HepG2 (cell line): ENCODE results near the gene C1QTNF5. TPM values are rescaled to one million over a fixed set of nuclear protein-coding genes. Genes with fewer than 3 reads are reported as not detected.
A peak's percentile ranks its signal among the peaks of the same experiment; 100 is the strongest.

Experiments
- ATAC-seq: fragments of 200-7000 bp; cut with Tn5 transposase; 3 replicates; pipeline ENCODE4 v1.9.1; 2020; ENCODE audit warnings: mild to moderate bottlenecking, moderate library complexity
- BruUV-seq: library from RNA; stranded (reverse); fragments of 400-500 nt; replicated peaks from 2 replicates; lab custom pipeline; 2021; lab: Mats Ljungman, UMichigan
- CTCF ChIA-PET: fragments of 300-600 bp; formaldehyde crosslinking; extraction: SDS; loops from one replicate; lab custom pipeline; 2021; ENCODE audit warnings: low total read pairs, inconsistent platforms, low intra/inter-chr PET ratio; lab: Yijun Ruan, JAX
- POLR2A ChIA-PET: fragments of 350-600 bp; sonication (Branson Sonifier 250); formaldehyde crosslinking; loops from one replicate; lab custom pipeline; 2020; ENCODE audit warnings: antibody characterized with exemption, inconsistent platforms; lab: Yijun Ruan, JAX
- DNase-seq: peaks from one replicate; pipeline ENCODE4 v3.0.0-alpha.2; 2015; ENCODE audit warnings: low spot score
- FAIRE-seq: peaks from 3 replicates; lab custom pipeline; 2011; peaks lifted over from hg19 to GRCh38; lab: Jason Lieb, UNC
- H2AFZ ChIP-seq: one replicate; pipeline ENCODE4 v1.6.1; 2011; ENCODE audit warnings: low read length, inconsistent platforms
- H3K27ac ChIP-seq: fragments of 300-600 bp; 3 replicates; pipeline ENCODE4 v1.8.0; 2011; ENCODE audit warnings: mixed run types, mild to moderate bottlenecking, mixed read lengths, low read length, inconsistent platforms; ENCODE audit not compliant: insufficient read depth; ENCODE audit errors: extremely low read length
- H3K27me3 ChIP-seq, 2 experiments: fragments of 200-600 bp in 1 of 2; 2 replicates in 1 of 2; 3 replicates in 1 of 2; pipeline versions ENCODE4 v1.6.0 to v1.8.0; 2011; ENCODE audit warnings: low read length in 2 of 2, mild to moderate bottlenecking in 2 of 2, moderate library complexity in 2 of 2, inconsistent platforms in 1 of 2; ENCODE audit not compliant: insufficient read depth in 2 of 2, control insufficient read depth in 1 of 2
- H3K36me3 ChIP-seq, 2 experiments: fragments of 200-600 bp in 1 of 2; replicated peaks in 1 of 2; 2 replicates in 1 of 2; 3 replicates in 1 of 2; pipeline versions ENCODE4 v1.5.1 to v1.8.0; 2011; ENCODE audit warnings: low read length in 2 of 2, inconsistent platforms in 1 of 2; ENCODE audit not compliant: insufficient read depth in 2 of 2, control insufficient read depth in 1 of 2
- H3K4me1 ChIP-seq: 2 replicates; pipeline ENCODE4 v1.5.1; 2012; ENCODE audit warnings: low read length, inconsistent platforms; ENCODE audit not compliant: insufficient read depth
- H3K4me2 ChIP-seq: 2 replicates; pipeline ENCODE4 v1.6.0; 2011; ENCODE audit warnings: low read depth, low read length, inconsistent platforms
- H3K4me3 ChIP-seq, 3 experiments: fragments of 200-600 bp in 1 of 3; sonication (generic), shearing (Covaris generic) in 1 of 3; replicated peaks in 1 of 3; 2 replicates each; pipeline ENCODE4 v1.5.1; 2011 to 2016; ENCODE audit warnings: low read length in 3 of 3, inconsistent platforms in 2 of 3, low read depth in 2 of 3, mild to moderate bottlenecking in 2 of 3, control low read depth in 1 of 3, mixed read lengths in 1 of 3; ENCODE audit not compliant: insufficient read depth in 1 of 3
- H3K79me2 ChIP-seq: one replicate; pipeline ENCODE4 v1.6.1; 2011; ENCODE audit warnings: low read length, inconsistent platforms; ENCODE audit not compliant: insufficient read depth
- H3K9ac ChIP-seq: 2 replicates; pipeline ENCODE4 v1.6.0; 2011; ENCODE audit warnings: mild to moderate bottlenecking, low read depth, low read length, inconsistent platforms; ENCODE audit not compliant: insufficient read depth
- H3K9me3 ChIP-seq: 2 replicates; pipeline ENCODE4 v1.5.1; 2012; ENCODE audit warnings: mild to moderate bottlenecking, low read length
- H4K20me1 ChIP-seq: 2 replicates; pipeline ENCODE4 v1.6.0; 2011; ENCODE audit warnings: inconsistent platforms, mild to moderate bottlenecking, low read length, moderate library complexity; ENCODE audit not compliant: insufficient read depth
- CBX5 ChIP-seq: sonication (generic); formaldehyde crosslinking; IDR thresholded peaks from 2 replicates; pipeline ENCODE4 v1.4.0; 2020; ENCODE audit warnings: missing genetic modification reagents, borderline replicate concordance
- CENPBD1 ChIP-seq: sonication (generic); formaldehyde crosslinking; IDR thresholded peaks from 2 replicates; pipeline ENCODE4 v1.8.0; 2022; ENCODE audit warnings: missing genetic modification reagents, low read depth, mild to moderate bottlenecking, borderline replicate concordance
- DR1 ChIP-seq: sonication (generic); formaldehyde crosslinking; IDR thresholded peaks from 2 replicates; pipeline ENCODE4 v1.8.0; 2021; ENCODE audit warnings: mild to moderate bottlenecking, missing genetic modification reagents, inconsistent platforms
- FOXK2 ChIP-seq: fragments of 450-650 bp; IDR thresholded peaks from 2 replicates; pipeline ENCODE4 v1.6.1; 2016
- GLI4 ChIP-seq: sonication (generic); formaldehyde crosslinking; IDR thresholded peaks from 2 replicates; pipeline ENCODE4 v1.5.1; 2020; ENCODE audit warnings: missing genetic modification reagents, mild to moderate bottlenecking, moderate library complexity, borderline replicate concordance
- MEIS1 ChIP-seq: sonication (generic); formaldehyde crosslinking; IDR thresholded peaks from 2 replicates; pipeline ENCODE4 v1.9.0; 2021; ENCODE audit warnings: mild to moderate bottlenecking, missing genetic modification reagents, moderate library complexity, borderline replicate concordance
- ONECUT2 ChIP-seq: sonication (generic); formaldehyde crosslinking; IDR thresholded peaks from 2 replicates; pipeline ENCODE4 v1.4.0; 2020; ENCODE audit warnings: missing genetic modification reagents
- POLR2AphosphoS5 ChIP-seq: IDR thresholded peaks from 2 replicates; pipeline ENCODE4 v1.6.1; 2012; ENCODE audit warnings: low read depth, low read length
- REL ChIP-seq: sonication (generic); formaldehyde crosslinking; conservative IDR thresholded peaks from 2 replicates; pipeline ENCODE4 v1.8.0; 2022; ENCODE audit warnings: mild to moderate bottlenecking, missing genetic modification reagents, moderate library complexity
- TRAFD1 ChIP-seq: sonication (generic); formaldehyde crosslinking; IDR thresholded peaks from 2 replicates; pipeline ENCODE4 v1.5.1; 2020; ENCODE audit warnings: missing genetic modification reagents, mild to moderate bottlenecking, borderline replicate concordance
- ZBTB7B ChIP-seq: sonication (generic); formaldehyde crosslinking; IDR thresholded peaks from 2 replicates; pipeline ENCODE4 v1.4.0; 2020; ENCODE audit warnings: missing genetic modification reagents
- ZFX ChIP-seq: sonication (generic); formaldehyde crosslinking; IDR thresholded peaks from 2 replicates; pipeline ENCODE4 v1.4.0; 2020; ENCODE audit warnings: mild to moderate bottlenecking, low read depth, missing genetic modification reagents, moderate library complexity
- ZNF121 ChIP-seq: sonication (generic); formaldehyde crosslinking; IDR thresholded peaks from 2 replicates; pipeline ENCODE4 v1.5.0; 2020; ENCODE audit warnings: mild to moderate bottlenecking, missing genetic modification reagents
- ZNF18 ChIP-seq: sonication (generic); formaldehyde crosslinking; IDR thresholded peaks from 2 replicates; pipeline ENCODE4 v1.8.0; 2022; ENCODE audit warnings: mild to moderate bottlenecking, missing genetic modification reagents; ENCODE audit not compliant: insufficient replicate concordance
- ZNF44 ChIP-seq: sonication (generic); formaldehyde crosslinking; IDR thresholded peaks from 2 replicates; pipeline ENCODE4 v1.5.1; 2020; ENCODE audit warnings: mild to moderate bottlenecking, missing genetic modification reagents
- ZNF496 ChIP-seq: sonication (generic); formaldehyde crosslinking; IDR thresholded peaks from 2 replicates; pipeline ENCODE4 v1.8.1; 2023; ENCODE audit warnings: mild to moderate bottlenecking, moderate library complexity, missing genetic modification reagents; ENCODE audit not compliant: insufficient replicate concordance
- ZNF740 ChIP-seq: sonication (generic); formaldehyde crosslinking; IDR thresholded peaks from 2 replicates; pipeline ENCODE4 v1.4.0; 2020; ENCODE audit warnings: missing genetic modification reagents
- ZNF772 ChIP-seq: sonication (generic); formaldehyde crosslinking; IDR thresholded peaks from 2 replicates; pipeline ENCODE4 v1.5.0; 2020; ENCODE audit warnings: mild to moderate bottlenecking, missing genetic modification reagents
- WGBS: methylation state at CpG from one replicate; pipeline ENCODE4 v1.1.6; 2017; ENCODE audit warnings: low lambda C conversion rate; 5-methylcytosine and 5-hydroxymethylcytosine counted together
- in situ Hi-C: cut with HindIII; loops from 2 replicates; pipeline ENCODE4 v1.10.0; 2017; ENCODE audit warnings: low pct_unique_long_range_greater_than_20kb; ENCODE audit not compliant: extremely low pct_ligation_motif_present
- intact Hi-C: fragments of 100-400 bp; cut with micrococcal nuclease; formaldehyde crosslinking; loops from one replicate; pipeline ENCODE4 v1.10.0; 2022; ENCODE audit not compliant: unreplicated experiment
- polyA plus RNA-seq, 8 experiments: library from polyadenylated mRNA; depleted of rRNA in 3 of 8; stranded (reverse) in 7 of 8; unstranded in 1 of 8; fragments of >200 nt; fragmentation: Illumina TruSeq in 4 of 8; extraction: Trizol in 4 of 8; gene quantifications; 2 replicates each; pipeline versions ENCODE4 v1.2.1 to v1.2.3, GENCODE V29; 2011 to 2016; ENCODE audit warnings: low read depth in 4 of 8, missing spikeins in 1 of 8, mixed read lengths in 1 of 8; ENCODE audit not compliant: insufficient read depth in 1 of 8
- total RNA-seq, 5 experiments: library from RNA; depleted of rRNA; stranded (reverse); fragments of >200 nt; fragmentation: Illumina TruSeq; extraction: Trizol; gene quantifications; 2 replicates each; pipeline ENCODE4 v1.2.3, GENCODE V29; 2016; ENCODE audit warnings: low read depth in 1 of 5

The C1QTNF5 gene
- total and polyA plus RNA-seq, 2 of the 13 experiments (the other 11 are each of a cell fraction or from before 2014, with no cell fraction given), result 0.86 to 1.2 TPM

DNA sequence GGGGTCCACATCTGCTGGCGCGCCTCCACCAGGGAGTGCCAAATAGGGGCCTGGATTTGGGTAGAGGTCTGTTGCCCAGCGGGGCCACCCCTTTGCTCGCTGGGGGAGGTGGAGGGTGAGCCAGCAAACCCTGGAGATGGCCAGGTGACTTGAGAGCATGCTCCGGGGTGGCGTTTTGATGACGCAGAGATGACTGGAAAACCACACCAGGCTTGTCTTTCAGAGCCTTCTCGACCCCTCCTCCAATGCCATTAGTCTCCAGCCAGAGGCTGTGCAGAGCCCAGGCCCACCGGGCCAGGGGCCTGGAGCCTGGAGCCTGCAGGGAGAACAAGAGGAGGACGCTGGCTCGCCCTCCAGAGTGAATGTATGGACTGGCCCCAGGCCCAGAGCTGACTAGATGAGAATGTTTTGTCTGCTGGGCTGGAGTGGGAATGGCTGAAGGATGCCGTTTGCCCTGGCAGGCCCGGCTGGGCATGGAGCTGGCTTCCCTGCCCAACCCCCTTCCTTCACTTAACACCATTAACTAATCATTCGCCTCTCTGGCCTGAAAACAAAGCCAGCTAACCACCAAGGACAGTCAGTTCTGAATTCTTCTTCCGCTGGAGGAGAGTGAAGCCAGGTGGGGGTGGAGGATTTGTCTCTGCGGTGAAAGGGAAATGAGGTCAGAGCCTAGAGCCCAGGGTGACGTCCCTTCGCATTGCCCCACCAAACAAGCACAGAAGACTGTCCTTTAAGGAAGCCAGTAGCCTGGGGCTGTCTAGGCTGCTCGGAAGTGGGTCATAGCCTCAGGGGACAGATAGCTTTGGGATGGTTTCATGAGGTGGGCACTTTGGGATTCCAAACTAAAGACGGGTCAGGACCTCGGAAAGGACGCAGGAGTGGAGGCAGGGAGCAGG lies 22.2 kb downstream of the C1QTNF5 start:
- in situ Hi-C loops, result no loop called here
- H3K27ac ChIP-seq, result no peak overlapping the region
- 13% methylated on average over 13 of the region's 22 CpGs for WGBS
- H3K4me1 ChIP-seq, result peaks cover 73% of the 10 kb centered on the region
- peak overlapping the region; percentile 96 for H3K4me2 ChIP-seq
- DNase-seq (peak; percentile 52), ATAC-seq (peak; percentile 34), FAIRE-seq (peak; percentile 32)
- H3K27me3 ChIP-seq, result peaks cover 0 to 9% of the 10 kb centered on the region in 2 experiments; a peak in 1 of 5 replicates
- peak overlapping the region; percentile 70 for H3K9ac ChIP-seq
- no peaks in the 10 kb centered on the region for H3K36me3 ChIP-seq
- ChIA-PET POLR2A (interaction anchor here (0.6 to 3.0 kb wide), 14 partner anchors 12 to 287 kb away, joined by 3 to 14 read pairs (median 4); partner anchors contain the start of genes NLRX1, RNF26 and USP2), CTCF (no interaction called here)
- peak overlapping the region; percentile 53 to 77 (median 76) for H3K4me3 ChIP-seq
- intact Hi-C loops, result loop anchor here (2.0 kb wide), 1 partner anchor 16 kb away; the partner anchor contains the start of gene RNF26
- no peak overlapping the region for H2AFZ ChIP-seq
- no peaks in the 10 kb centered on the region for H4K20me1 ChIP-seq
- BruUV-seq, result no TSS peak
- no peaks in the 10 kb centered on the region for H3K79me2 ChIP-seq
- H3K9me3 ChIP-seq, result no peaks in the 10 kb centered on the region
- TF ChIP-seq GLI4 (CRISPR knock-in tag) (0 out of 2 replicates have a peak, but pooled peaks have one; percentile 26), CBX5 (CRISPR knock-in tag) (no peak), MEIS1 (CRISPR knock-in tag) (no peak; the same call in 1 of the 2 replicates), ZFX (peak; percentile 58), ZNF121 (CRISPR knock-in tag) (no peak), ZNF44 (no peak), ZNF772 (CRISPR knock-in tag) (no peak), REL (no peak), ZNF18 (no peak), ZNF740 (CRISPR knock-in tag) (no peak), POLR2AphosphoS5 (peak; percentile 45; the same call in 1 of the 2 replicates), FOXK2 (no peak), DR1 (CRISPR knock-in tag) (no peak), ZNF496 (CRISPR knock-in tag) (no peak), ONECUT2 (CRISPR knock-in tag) (no peak), ZBTB7B (CRISPR knock-in tag) (no peak), CENPBD1 (CRISPR knock-in tag) (no peak), TRAFD1 (CRISPR knock-in tag) (no peak)
